IMR-90 (cell line): ENCODE results near the gene CNPPD1. TPM values are rescaled to one million over a fixed set of nuclear protein-coding genes. Genes with fewer than 3 reads are reported as not detected.

Experiments used
- ATAC-seq: fragments of 200-7000 bp; cut with Tn5 transposase; 2 replicates; pipeline ENCODE4 v1.9.1; 2020; ENCODE audit warnings: low read depth, mild to moderate bottlenecking, moderate library complexity
- BruUV-seq: library from RNA; stranded (reverse); fragments of 400-500 nt; replicated peaks from 2 replicates; lab custom pipeline; 2021; lab: Mats Ljungman, UMichigan
- CTCF ChIA-PET: fragments of 300-600 bp; formaldehyde crosslinking; extraction: SDS; loops from one replicate; lab custom pipeline; 2021; ENCODE audit warnings: antibody characterized with exemption; lab: Yijun Ruan, JAX
- POLR2A ChIA-PET: fragments of 300-600 bp; sonication (Branson Sonifier 250); formaldehyde crosslinking; loops from one replicate; lab custom pipeline; 2022; ENCODE audit warnings: antibody characterized with exemption; ENCODE audit not compliant: unreplicated experiment; lab: Charles Lee
- DNase-seq: peaks from one replicate; pipeline ENCODE4 v3.0.0; 2013
- H2AFZ ChIP-seq: replicated peaks from 2 replicates; pipeline ENCODE3; 2013; ENCODE audit warnings: low read length, mild to moderate bottlenecking; ENCODE audit not compliant: poor library complexity
- H2AK5ac ChIP-seq: 2 replicates; pipeline ENCODE4 v1.6.1; 2013; ENCODE audit warnings: low read depth, low read length, inconsistent platforms
- H2AK9ac ChIP-seq: replicated peaks from 2 replicates; pipeline ENCODE3; 2013; ENCODE audit warnings: mild to moderate bottlenecking, low read depth, low read length, moderate library complexity; ENCODE audit not compliant: poor library complexity
- H2BK120ac ChIP-seq: 2 replicates; pipeline ENCODE4 v1.6.1; 2013; ENCODE audit warnings: low read depth, low read length, inconsistent platforms
- H2BK15ac ChIP-seq: 3 replicates; pipeline ENCODE4 v1.6.1; 2013; ENCODE audit warnings: low read depth, low read length, inconsistent platforms
- H2BK20ac ChIP-seq: 2 replicates; pipeline ENCODE4 v1.6.1; 2013; ENCODE audit warnings: low read depth, mild to moderate bottlenecking, inconsistent platforms, low read length, moderate library complexity
- H2BK5ac ChIP-seq: 2 replicates; pipeline ENCODE4 v1.6.1; 2013; ENCODE audit warnings: mild to moderate bottlenecking, low read depth, low read length, inconsistent platforms; ENCODE audit not compliant: poor library complexity, severe bottlenecking
- H3K14ac ChIP-seq: replicated peaks from 2 replicates; pipeline ENCODE4 v1.6.1; 2013; ENCODE audit warnings: low read depth, low read length, inconsistent platforms
- H3K18ac ChIP-seq: 2 replicates; pipeline ENCODE4 v1.6.1; 2013; ENCODE audit warnings: low read depth, low read length, control low read depth
- H3K23ac ChIP-seq: 2 replicates; pipeline ENCODE4 v1.6.1; 2013; ENCODE audit warnings: low read depth, low read length, inconsistent platforms
- H3K27ac ChIP-seq: 2 replicates; pipeline ENCODE4 v1.5.1; 2013; ENCODE audit warnings: mild to moderate bottlenecking, control low read depth, low read length; ENCODE audit not compliant: insufficient read depth
- H3K27me3 ChIP-seq: 2 replicates; pipeline ENCODE4 v1.6.1; 2013; ENCODE audit warnings: low read length; ENCODE audit not compliant: control insufficient read depth, insufficient read depth
- H3K36me3 ChIP-seq: 2 replicates; pipeline ENCODE4 v1.6.1; 2013; ENCODE audit warnings: low read length, mixed read lengths; ENCODE audit not compliant: control insufficient read depth, insufficient read depth
- H3K4ac ChIP-seq: 2 replicates; pipeline ENCODE4 v1.6.1; 2013; ENCODE audit warnings: low read depth, low read length, inconsistent platforms
- H3K4me1 ChIP-seq: 2 replicates; pipeline ENCODE4 v1.6.1; 2013; ENCODE audit warnings: low read length, mixed read lengths; ENCODE audit not compliant: control insufficient read depth, insufficient read depth
- H3K4me2 ChIP-seq: 2 replicates; pipeline ENCODE4 v1.6.1; 2013; ENCODE audit warnings: low read depth, mild to moderate bottlenecking, control low read depth, low read length, moderate library complexity
- H3K4me3 ChIP-seq: 2 replicates; pipeline ENCODE4 v1.5.1; 2013; ENCODE audit warnings: low read depth, mild to moderate bottlenecking, control low read depth, low read length, moderate library complexity; ENCODE audit not compliant: insufficient read depth
- H3K56ac ChIP-seq: 2 replicates; pipeline ENCODE4 v1.6.1; 2013; ENCODE audit warnings: low read length, inconsistent platforms; ENCODE audit not compliant: insufficient read depth; ENCODE audit errors: extremely low read depth
- H3K79me1 ChIP-seq, 2 experiments: 2 replicates each; pipeline ENCODE4 v1.6.1; 2013; ENCODE audit warnings: low read length in 2 of 2, inconsistent platforms in 1 of 2, low read depth in 1 of 2
- H3K9ac ChIP-seq: 2 replicates; pipeline ENCODE4 v1.6.1; 2013; ENCODE audit warnings: low read depth, low read length, control low read depth
- H3K9me1 ChIP-seq: 2 replicates; pipeline ENCODE4 v1.6.1; 2013; ENCODE audit warnings: low read length, inconsistent platforms; ENCODE audit not compliant: insufficient read depth
- H3K9me3 ChIP-seq: 2 replicates; pipeline ENCODE4 v1.6.1; 2013; ENCODE audit warnings: low read length; ENCODE audit not compliant: control insufficient read depth, insufficient read depth
- H4K20me1 ChIP-seq: 2 replicates; pipeline ENCODE4 v1.6.1; 2013; ENCODE audit warnings: low read length, inconsistent platforms; ENCODE audit not compliant: insufficient read depth
- H4K5ac ChIP-seq: 2 replicates; pipeline ENCODE4 v1.6.1; 2013; ENCODE audit warnings: mild to moderate bottlenecking, low read depth, low read length, control low read depth
- H4K8ac ChIP-seq, 2 experiments: 2 replicates each; pipeline ENCODE4 v1.6.1; 2013; ENCODE audit warnings: low read depth in 2 of 2, low read length in 2 of 2, control low read depth in 1 of 2, inconsistent platforms in 1 of 2
- H4K91ac ChIP-seq: 2 replicates; pipeline ENCODE4 v1.6.1; 2013; ENCODE audit warnings: low read depth, low read length, inconsistent platforms; ENCODE audit not compliant: insufficient read depth
- BHLHE40 ChIP-seq: fragments of 150-350 bp; IDR thresholded peaks from 2 replicates; pipeline ENCODE4 v1.6.1; 2016; ENCODE audit warnings: mild to moderate bottlenecking, low read depth, low read length
- CHD1 ChIP-seq: IDR thresholded peaks from 2 replicates; pipeline ENCODE4 v1.6.1; 2012; ENCODE audit warnings: low read depth, low read length, improper control_type of control experiment
- FOS ChIP-seq: fragments of 150-350 bp; IDR thresholded peaks from 2 replicates; pipeline ENCODE4 v1.6.1; 2016; ENCODE audit warnings: low read depth, low read length
- MAFK ChIP-seq: IDR thresholded peaks from 2 replicates; pipeline ENCODE4 v1.6.1; 2012; ENCODE audit warnings: low read depth, low read length, improper control_type of control experiment
- MAZ ChIP-seq: IDR thresholded peaks from 2 replicates; pipeline ENCODE4 v1.6.1; 2012; ENCODE audit warnings: low read depth, mild to moderate bottlenecking, low read length, improper control_type of control experiment, moderate library complexity, borderline replicate concordance
- MXI1 ChIP-seq: IDR thresholded peaks from 2 replicates; pipeline ENCODE4 v1.6.1; 2012; ENCODE audit warnings: low read depth, mild to moderate bottlenecking, low read length, moderate library complexity, borderline replicate concordance
- NFE2L2 ChIP-seq: fragments of 150-350 bp; IDR thresholded peaks from 2 replicates; pipeline ENCODE4 v1.6.1; 2016; ENCODE audit warnings: low read depth, mild to moderate bottlenecking, low read length
- WGBS, 2 experiments: methylation state at CpG; one replicate each; pipeline versions ENCODE4 v1.1.5 to v1.1.7; 2013; ENCODE audit warnings: missing lambda C conversion rate in 2 of 2; ENCODE audit not compliant: insufficient read length in 1 of 2; ENCODE audit errors: extremely low coverage in 2 of 2; 5-methylcytosine and 5-hydroxymethylcytosine counted together
- dilution Hi-C: fragments of 300-500 bp; cut with HindIII; formaldehyde crosslinking; loops from one replicate; pipeline ENCODE4 v1.14.3; 2018; ENCODE audit warnings: low sequenced_read_pairs; ENCODE audit not compliant: unreplicated experiment
- in situ Hi-C: fragments of 300-500 bp; cut with MboI; formaldehyde crosslinking; loops from 3 replicates; pipeline ENCODE4 v1.14.3; 2019; ENCODE audit warnings: low sequenced_read_pairs, inconsistent platforms, mixed read lengths
- intact Hi-C: fragments of 100-400 bp; cut with micrococcal nuclease; formaldehyde crosslinking; loops from 2 replicates; pipeline ENCODE4 v1.10.0; 2022
- polyA plus RNA-seq, 3 experiments: library from polyadenylated mRNA; depleted of rRNA; stranded (reverse); fragments of >200 nt; gene quantifications; 2 replicates each; pipeline ENCODE4 v1.2.3, GENCODE V29; 2012; ENCODE audit warnings: low replicate concordance in 1 of 3
- total RNA-seq: library from RNA; depleted of rRNA; stranded (reverse); fragments of >200 nt; gene quantifications from 2 replicates; pipeline ENCODE4 v1.2.3, GENCODE V29; 2012
- TF ChIP-seq, protein P1 (sequence below): fragments of 150-350 bp; IDR thresholded peaks from 2 replicates; pipeline ENCODE4 v1.6.1; 2016; ENCODE audit warnings: low read depth, mild to moderate bottlenecking, low read length, moderate library complexity, borderline replicate concordance
- TF ChIP-seq, protein P2 (sequence below): conservative IDR thresholded peaks from 2 replicates; pipeline ENCODE4 v1.5.1; 2012; ENCODE audit warnings: mild to moderate bottlenecking, low read depth, low read length, improper control_type of control experiment

The CNPPD1 gene
- total and polyA plus RNA-seq, 2 of the 4 experiments (the other 2 are of a cell fraction): 11.1 to 29.2 TPM

DNA sequence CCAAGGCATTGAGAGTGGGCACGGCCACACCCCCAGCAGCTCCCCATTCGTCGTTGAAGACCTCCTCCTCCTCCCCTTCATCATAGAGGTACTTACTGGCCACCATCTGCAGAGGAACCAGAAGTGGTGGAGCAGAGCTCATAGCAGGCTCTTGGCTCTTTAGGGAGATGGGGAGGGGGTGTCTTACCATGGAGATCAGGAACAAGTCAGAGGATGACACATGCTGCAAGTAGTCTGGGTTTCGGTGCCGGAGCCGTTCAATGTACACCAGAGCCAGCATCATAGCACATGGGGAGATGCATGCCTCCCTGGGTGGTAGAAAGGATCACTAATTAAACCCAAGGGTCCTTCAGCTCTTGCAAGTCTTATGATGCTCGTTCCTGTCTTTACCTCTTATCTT, 1.9 kb downstream of the CNPPD1 start:
- Histone ChIP-seq H4K5ac (no peak overlapping the region), H3K4me3 (no peak overlapping the region), H2AK9ac (no peak overlapping the region), H3K4me2 (no peak overlapping the region), H2BK5ac (no peak overlapping the region), H3K9me3 (no peaks in the 10 kb centered on the region), H2AK5ac (no peak overlapping the region), H3K27ac (no peak overlapping the region), H3K27me3 (no peaks in the 10 kb centered on the region), H3K18ac (no peak overlapping the region), H3K9me1 (0 out of 2 replicates have a peak, but pooled peaks cover 6% of the 10 kb centered on the region), H2BK20ac (no peak overlapping the region), H3K4ac (no peak overlapping the region), H4K91ac (no peak overlapping the region), H3K79me1 (peaks cover 15 to 34% of the 10 kb centered on the region in 2 experiments), H3K14ac (no peak overlapping the region), H4K20me1 (peaks cover 19% of the 10 kb centered on the region), H3K36me3 (peaks cover 22% of the 10 kb centered on the region), H3K23ac (no peak overlapping the region), H4K8ac (no peak overlapping the region), H2AFZ (no peak overlapping the region), H3K56ac (no peak overlapping the region), H2BK120ac (no peak overlapping the region), H2BK15ac (no peak overlapping the region), H3K9ac (no peak overlapping the region), H3K4me1 (peaks cover 8% of the 10 kb centered on the region; the same call in 1 of the 2 replicates)
- intact Hi-C loops: loop anchor here (5.0 kb wide), 2 partner anchors 102 to 212 kb away; partner anchors contain the start of genes DNAJB2 and DNPEP
- no peak for ATAC-seq
- 100% methylated on average over 1 of the region's 7 CpGs; no CpG with 5 or more reads in 1 of the 2 experiments for WGBS, 2 experiments
- no peak for DNase-seq
- BruUV-seq: no TSS peak
- dilution Hi-C loops: no loop called here
- ChIA-PET CTCF (interaction anchor here (1.4 kb wide), 1 partner anchor 120 kb away, joined by 3 read pairs; no protein-coding TSS in a partner anchor), POLR2A (no interaction called here)
- in situ Hi-C loops: loop anchor here (5.0 kb wide), 2 partner anchors 32 to 122 kb away; partner anchors contain the start of gene ZFAND2B
- TF ChIP-seq, protein P1, sequence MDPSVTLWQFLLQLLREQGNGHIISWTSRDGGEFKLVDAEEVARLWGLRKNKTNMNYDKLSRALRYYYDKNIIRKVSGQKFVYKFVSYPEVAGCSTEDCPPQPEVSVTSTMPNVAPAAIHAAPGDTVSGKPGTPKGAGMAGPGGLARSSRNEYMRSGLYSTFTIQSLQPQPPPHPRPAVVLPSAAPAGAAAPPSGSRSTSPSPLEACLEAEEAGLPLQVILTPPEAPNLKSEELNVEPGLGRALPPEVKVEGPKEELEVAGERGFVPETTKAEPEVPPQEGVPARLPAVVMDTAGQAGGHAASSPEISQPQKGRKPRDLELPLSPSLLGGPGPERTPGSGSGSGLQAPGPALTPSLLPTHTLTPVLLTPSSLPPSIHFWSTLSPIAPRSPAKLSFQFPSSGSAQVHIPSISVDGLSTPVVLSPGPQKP: no peak
- TF ChIP-seq MXI1: no peak
- TF ChIP-seq, protein P2, sequence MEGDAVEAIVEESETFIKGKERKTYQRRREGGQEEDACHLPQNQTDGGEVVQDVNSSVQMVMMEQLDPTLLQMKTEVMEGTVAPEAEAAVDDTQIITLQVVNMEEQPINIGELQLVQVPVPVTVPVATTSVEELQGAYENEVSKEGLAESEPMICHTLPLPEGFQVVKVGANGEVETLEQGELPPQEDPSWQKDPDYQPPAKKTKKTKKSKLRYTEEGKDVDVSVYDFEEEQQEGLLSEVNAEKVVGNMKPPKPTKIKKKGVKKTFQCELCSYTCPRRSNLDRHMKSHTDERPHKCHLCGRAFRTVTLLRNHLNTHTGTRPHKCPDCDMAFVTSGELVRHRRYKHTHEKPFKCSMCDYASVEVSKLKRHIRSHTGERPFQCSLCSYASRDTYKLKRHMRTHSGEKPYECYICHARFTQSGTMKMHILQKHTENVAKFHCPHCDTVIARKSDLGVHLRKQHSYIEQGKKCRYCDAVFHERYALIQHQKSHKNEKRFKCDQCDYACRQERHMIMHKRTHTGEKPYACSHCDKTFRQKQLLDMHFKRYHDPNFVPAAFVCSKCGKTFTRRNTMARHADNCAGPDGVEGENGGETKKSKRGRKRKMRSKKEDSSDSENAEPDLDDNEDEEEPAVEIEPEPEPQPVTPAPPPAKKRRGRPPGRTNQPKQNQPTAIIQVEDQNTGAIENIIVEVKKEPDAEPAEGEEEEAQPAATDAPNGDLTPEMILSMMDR: no peak
- TF ChIP-seq MAZ: no peak
- no peak for TF ChIP-seq FOS
- no peak for TF ChIP-seq CHD1
- TF ChIP-seq BHLHE40: no peak
- no peak for TF ChIP-seq NFE2L2
- TF ChIP-seq MAFK: no peak
